Keratinocyte (primary cell): ENCODE measurements around the gene HRH3.

ENCODE experiments used
- EZH2 ChIP-seq: IDR thresholded peaks from one replicate; pipeline ENCODE4 v1.6.1; 2012; ENCODE audit warnings: inconsistent platforms, mild to moderate bottlenecking, low read length, moderate library complexity
- TF ChIP-seq, protein P1 (sequence below), 3 experiments: IDR thresholded peaks in 1 of 3; conservative IDR thresholded peaks in 1 of 3; optimal IDR thresholded peaks in 1 of 3; 2 replicates in 2 of 3; 3 replicates in 1 of 3; pipeline versions ENCODE3 to v1.5.1; 2011; ENCODE audit warnings: low read length in 3 of 3, mild to moderate bottlenecking in 3 of 3, moderate library complexity in 2 of 3, control low read depth in 1 of 3, inconsistent platforms in 1 of 3; ENCODE audit not compliant: insufficient read depth in 2 of 3; ENCODE audit errors: extremely low read depth in 1 of 3

DNA sequence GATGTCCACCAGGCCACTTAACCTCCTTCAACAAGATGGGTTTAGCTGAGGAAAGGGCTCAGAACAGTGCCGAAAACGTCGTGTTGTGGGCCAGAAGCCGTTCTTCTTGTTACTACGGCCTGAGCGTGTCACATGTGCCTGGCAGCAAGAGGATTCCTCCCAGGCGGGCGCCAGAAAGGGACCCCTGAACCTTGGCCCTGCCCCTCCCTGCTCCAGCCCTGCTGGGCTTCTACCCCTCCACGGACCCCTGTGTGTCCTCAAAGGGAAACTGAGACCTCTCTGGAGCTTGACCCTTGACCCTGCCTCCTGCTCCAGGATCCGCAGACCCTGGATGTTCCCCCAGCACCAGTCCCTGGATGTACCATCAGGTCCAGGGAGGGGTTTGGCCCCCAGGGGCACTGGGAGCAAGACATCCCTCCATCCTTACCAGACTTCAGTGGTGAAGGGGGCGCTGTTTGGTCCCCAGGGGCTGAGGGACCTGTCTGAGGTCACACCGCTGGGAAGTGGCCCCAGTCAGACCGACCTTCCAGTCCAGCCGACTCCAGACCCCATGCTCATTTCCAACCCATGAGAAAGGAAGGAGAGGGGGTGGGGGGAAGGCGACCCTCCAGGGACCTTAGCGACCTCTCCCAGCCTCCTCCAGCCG lies 10.1 kb downstream of the HRH3 start:
- TF ChIP-seq, protein P1, sequence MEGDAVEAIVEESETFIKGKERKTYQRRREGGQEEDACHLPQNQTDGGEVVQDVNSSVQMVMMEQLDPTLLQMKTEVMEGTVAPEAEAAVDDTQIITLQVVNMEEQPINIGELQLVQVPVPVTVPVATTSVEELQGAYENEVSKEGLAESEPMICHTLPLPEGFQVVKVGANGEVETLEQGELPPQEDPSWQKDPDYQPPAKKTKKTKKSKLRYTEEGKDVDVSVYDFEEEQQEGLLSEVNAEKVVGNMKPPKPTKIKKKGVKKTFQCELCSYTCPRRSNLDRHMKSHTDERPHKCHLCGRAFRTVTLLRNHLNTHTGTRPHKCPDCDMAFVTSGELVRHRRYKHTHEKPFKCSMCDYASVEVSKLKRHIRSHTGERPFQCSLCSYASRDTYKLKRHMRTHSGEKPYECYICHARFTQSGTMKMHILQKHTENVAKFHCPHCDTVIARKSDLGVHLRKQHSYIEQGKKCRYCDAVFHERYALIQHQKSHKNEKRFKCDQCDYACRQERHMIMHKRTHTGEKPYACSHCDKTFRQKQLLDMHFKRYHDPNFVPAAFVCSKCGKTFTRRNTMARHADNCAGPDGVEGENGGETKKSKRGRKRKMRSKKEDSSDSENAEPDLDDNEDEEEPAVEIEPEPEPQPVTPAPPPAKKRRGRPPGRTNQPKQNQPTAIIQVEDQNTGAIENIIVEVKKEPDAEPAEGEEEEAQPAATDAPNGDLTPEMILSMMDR (optimal IDR thresholded peaks at IDR 0.05 in 1 of 3, IDR thresholded peaks at IDR 0.05 in 1 of 3, conservative IDR thresholded peaks at IDR 0.05 in 1 of 3; ENCODE audit: extremely low read depth in 1 of 3, insufficient read depth in 2 of 3, low read length in 3 of 3), result no peak
- no peak for TF ChIP-seq EZH2
